A673 (cell line): Measurements from ENCODE around the gene SCYGR4.

Experiments
- CTCF ChIP-seq: fragments of 300-800, 200-600 bp; sonication (generic); conservative IDR thresholded peaks from 2 replicates; pipeline ENCODE4 v1.5.1; 2017; ENCODE audit warnings: low read depth, mild to moderate bottlenecking, antibody characterized with exemption, low read length, moderate library complexity, mixed read lengths
- EZH2 ChIP-seq: fragments of 200-600 bp; sonication (generic); IDR thresholded peaks from 2 replicates; pipeline ENCODE4 v1.6.1; 2017; ENCODE audit warnings: borderline replicate concordance, low read depth, mild to moderate bottlenecking, mixed read lengths, antibody characterized with exemption, low read length; ENCODE audit not compliant: poor library complexity, severe bottlenecking

GRCh38 chr2:227597036-227597435 is 20.3 kb upstream of the SCYGR4 start:
- TF ChIP-seq CTCF (no peak), EZH2 (no peak)
